CD1c-positive myeloid dendritic cell (primary cell): ENCODE results near the gene PRSS27.

Source experiments
- DNase-seq: peaks from one replicate; pipeline ENCODE4 v3.0.0-alpha.2; 2016; ENCODE audit errors: extremely low spot score

Gene PRSS27

DNA sequence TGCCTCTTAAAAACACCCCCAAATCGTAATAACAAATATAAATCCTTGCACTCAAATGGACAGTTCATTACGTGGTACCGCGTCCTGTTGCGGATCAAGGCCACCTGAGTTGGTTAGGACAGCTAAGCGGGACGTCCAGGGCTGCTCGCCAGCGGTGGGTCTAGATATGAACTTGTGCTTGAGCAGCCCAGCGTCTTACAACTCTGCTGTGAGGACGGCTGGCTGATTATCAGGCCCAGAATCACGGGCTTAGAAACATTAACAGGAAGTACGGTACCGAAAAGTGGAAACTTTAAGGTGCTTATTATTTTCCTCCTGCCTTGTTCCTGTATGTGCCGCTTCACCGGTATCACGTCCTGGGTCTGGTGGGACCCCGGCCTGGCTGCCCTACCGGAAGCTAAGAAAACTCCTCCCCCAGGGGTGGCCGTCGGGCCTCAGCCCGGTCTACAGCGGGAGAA, 31.6 kb upstream of the PRSS27 start:
- no peak for DNase-seq

- no peak for DNase-seq
Measured at GRCh38 chr16:2749936-2750335, 29.9 kb upstream of the PRSS27 start.

- DNase-seq: no peak
Measured at GRCh38 chr16:2749476-2749875, 29.5 kb upstream of the PRSS27 start.

DNA sequence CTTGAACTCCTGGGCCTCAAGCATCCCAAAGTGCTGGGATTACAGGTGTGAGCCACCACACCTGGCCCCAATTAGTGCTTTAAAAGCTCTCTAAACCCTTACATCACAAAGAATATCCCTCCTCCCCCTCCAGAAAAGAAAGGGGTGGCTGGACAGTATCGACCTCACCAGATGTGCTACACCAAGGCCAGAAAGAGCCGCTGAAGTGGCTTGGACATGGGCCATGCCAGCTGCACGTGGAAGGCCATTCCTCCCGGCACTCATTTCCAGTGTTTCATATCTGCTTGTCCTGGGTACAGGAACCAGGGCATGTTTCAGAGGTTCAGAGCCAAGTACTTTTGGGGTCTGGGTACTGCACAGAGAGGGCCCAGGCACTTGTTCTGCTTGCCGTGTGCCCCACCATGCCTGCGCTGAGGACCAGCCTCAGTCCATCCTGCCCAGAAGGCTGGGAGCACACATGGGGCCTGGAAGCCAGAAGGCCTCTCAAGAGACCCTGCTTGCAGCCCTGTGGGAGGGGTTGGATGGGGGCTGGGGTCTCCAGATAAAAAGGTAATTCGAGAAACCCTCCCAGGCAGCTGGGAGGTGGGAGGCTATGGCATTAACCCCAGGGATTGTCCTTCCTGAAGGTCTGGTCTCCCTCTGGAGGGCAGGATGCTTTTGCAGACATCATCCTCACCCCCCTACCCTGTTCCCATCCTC, 28.9 kb upstream of the PRSS27 start:
- no peak for DNase-seq

DNA sequence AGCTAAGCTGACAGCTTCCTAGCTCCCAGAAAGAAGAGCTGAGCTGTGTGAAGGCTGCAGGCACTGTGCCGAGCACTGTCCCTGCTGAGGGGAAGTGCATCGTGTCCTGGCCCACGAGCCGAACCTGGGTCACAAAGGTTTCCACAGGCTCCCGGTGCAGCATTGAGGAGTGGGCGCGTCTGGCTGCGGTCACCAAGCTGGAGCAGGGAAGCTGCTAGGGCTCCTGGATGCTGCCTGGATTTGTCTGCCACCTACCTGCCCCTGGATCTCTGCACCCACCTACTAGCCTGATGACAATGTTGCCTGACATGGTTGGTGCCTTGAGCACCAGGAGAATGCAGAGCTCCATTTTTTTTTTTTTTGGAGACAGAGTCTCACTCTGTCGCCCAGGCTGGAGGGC, 25.9 kb upstream of the PRSS27 start:
- DNase-seq: no peak

DNA sequence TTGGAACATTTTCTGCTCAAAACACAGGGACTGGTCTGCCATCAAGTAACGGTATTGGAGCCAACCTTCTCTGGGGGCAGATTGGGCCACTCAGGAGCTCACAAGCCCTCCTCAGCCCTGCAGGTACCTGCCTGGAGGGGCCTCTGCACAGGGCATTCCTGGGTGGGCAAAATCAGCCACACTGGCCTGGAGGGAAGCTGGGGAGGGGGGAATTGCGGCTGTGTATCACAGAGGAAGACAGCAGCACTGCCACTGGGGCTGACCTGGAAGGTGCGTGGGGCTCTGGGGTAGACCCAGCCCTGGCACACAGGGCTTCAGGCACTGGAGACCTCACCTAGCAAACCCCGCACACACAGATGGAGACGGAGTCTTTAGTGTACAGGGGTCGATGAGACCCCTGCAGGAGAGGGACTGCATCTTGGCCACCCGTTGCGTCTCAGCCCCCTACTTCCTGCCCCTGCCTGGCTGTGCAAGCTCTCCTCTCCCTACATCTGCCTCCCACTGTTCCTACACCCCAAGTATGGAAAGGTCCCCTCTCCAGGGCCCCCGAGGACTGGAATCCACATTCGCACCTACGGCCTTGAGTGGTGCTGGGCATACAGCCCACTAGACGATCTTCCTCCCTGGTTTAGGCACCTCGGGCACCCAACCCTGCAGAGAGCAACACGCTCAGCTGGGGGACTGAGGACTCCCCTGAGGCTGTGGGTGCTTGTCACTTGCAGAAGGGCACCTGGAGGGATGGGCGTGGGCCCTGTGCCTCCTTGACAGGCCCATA, 25.3 kb upstream of the PRSS27 start:
- DNase-seq: no peak

- DNase-seq: no peak
Measured at GRCh38 chr16:2744711-2745110, 24.7 kb upstream of the PRSS27 start.

GRCh38 chr16:2743007-2743810, 23.2 kb upstream of the PRSS27 start:
- DNase-seq: no peak

DNA sequence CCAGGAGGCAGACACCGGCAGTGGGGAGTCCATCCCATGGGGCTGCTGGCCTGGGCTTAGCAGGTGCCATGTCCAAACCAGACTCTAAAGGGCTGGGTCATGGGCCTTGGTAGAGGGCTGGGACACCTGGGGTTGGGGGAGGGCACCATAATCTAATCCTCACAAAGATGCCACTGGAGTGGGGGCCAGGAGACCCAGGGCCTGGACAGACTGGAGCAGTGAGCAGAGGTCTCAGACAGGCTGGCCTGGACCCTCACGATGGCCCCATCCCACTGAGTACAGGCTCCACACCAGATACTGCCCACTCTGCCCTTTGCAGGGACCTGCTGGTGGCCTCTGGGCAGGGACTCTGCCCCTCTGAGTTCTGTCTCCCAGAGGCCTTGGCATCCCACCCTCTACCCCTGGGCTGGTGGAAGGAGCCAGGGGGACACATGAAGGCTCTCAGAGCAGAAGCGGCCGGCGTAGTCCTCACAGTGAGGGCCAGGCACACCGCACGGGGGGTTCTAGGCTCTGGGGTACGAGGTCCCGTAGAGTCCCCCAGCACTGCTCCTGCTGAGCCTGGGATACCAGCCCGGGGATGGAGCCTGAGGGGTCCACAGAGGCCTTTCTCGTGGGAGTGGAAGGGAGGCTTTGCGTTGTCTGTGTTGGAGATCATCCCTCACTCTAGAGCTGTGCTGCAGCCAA, 22.4 kb upstream of the PRSS27 start:
- DNase-seq: no peak

DNA sequence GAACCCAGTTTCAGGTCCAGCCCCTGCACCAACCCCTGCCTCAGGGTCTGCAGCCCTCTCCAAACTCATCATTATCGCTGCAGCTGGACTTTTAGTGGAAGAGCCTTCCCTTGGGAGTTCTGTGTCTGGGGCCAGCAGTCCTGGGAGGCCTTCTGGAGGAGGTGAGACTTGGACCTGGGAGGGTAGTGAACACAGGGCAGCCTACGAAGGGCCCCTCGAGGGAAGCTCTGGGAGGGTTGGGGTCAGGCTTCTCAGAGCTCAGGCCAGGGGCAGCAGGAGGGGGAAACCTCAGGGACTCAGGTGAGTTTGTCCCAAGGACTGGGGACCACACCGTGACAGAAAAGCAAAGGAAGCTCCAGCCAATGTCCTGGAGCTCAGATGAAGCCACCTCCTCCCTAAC, 21.1 kb upstream of the PRSS27 start:
- DNase-seq: no peak

- DNase-seq: no peak
Measured at GRCh38 chr16:2740476-2740875, 20.5 kb upstream of the PRSS27 start.

GRCh38 chr16:2739625-2740430, 19.8 kb upstream of the PRSS27 start:
- no peak for DNase-seq

GRCh38 chr16:2738615-2739014, 18.6 kb upstream of the PRSS27 start:
- no peak for DNase-seq

- DNase-seq: no peak
Measured at GRCh38 chr16:2737895-2738418, 17.9 kb upstream of the PRSS27 start.

DNA sequence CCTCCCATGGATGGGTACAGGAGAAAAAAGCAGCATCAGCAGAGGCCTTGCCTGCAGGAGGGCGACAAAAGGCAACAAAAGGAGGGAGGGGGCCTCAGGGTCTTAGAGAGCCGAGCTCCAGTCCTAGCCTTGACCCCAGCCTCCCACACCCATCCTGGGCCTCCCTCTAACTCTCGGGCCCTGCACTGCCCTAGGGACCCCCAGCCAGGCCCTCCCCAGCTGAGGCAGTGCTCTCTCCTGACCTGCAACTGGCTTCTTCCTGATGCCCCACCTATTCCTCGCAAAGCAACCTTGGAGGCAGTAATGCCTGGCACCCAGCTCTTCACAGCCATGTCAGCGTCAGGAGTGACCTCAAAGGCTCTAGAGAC, 17.2 kb upstream of the PRSS27 start:
- no peak for DNase-seq

DNA sequence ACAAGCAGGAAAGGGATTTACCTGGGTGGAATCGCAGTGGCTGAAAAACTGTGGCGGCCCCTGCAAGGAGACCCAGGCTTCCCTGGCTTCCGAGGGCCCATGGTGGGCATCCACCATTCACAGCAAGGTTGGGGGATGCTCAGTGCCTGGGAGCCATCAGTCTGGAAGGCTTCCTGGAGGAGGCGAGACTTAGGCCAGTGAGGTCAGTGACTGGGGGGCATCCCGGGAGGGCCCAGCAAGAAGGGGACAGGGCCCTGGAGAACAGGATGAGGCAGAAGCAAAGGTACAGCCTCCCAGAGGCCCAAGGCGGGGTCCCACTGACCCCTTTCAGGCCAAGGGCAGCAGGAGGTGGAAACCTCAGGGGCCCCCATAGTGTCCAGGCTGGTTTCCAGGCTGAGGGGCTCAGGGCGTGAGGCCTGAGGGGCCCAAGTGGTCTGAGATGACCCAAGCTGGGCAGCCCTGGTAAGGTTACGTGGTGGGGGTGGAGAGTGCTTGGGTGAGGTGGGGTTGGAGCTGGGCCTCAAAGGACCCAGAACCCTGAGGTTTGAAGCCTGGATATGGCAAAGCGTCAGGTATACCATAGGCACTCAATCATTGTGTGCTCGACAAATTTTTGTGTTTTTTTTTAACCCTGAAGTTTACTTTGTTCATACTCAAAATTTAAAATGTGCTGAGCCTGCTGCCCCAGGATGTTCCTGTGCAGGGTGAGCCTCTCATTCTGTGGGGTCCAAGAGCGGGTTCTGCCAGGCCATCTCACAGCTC, 16.6 kb upstream of the PRSS27 start:
- DNase-seq: no peak

GRCh38 chr16:2734844-2735515, 15.0 kb upstream of the PRSS27 start:
- DNase-seq: peak; percentile 20

DNA sequence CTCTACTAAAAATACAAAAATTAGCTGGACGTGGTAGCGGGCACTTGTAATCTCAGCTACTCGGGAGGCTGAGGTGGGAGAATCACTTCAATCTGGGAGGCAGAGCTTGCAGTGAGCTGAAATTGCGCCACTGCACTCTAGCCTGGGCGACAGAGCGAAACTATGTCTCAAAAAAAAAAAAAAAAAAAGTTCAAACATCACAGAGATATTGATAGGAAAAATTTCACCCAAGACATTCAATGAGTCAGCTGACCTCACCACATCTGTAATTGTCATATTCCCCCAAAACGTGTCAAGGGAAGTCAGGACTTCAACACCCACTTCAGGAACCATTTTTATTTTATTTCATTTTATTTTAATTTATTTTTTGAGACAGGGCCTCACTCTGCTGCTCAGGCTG, 8.0 kb upstream of the PRSS27 start:
- DNase-seq: no peak

DNA sequence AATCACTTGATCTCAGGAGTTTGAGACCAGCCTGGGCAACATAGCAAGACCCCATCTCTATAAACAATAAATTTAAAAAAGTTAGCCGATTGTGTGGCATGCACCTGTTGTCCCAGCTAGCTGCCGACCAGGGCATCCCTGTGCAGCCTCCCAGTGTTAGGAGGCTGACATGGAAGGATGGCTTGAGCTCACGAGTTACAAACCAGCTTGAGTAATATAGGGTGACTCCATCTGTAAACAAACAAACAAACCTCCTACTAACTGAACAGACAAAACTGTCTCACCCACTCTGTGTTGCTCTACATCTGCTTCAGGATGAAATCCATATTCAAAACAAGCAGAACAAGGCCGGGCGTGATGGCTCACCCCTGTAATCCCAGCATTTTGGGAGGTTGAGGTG, 6.9 kb upstream of the PRSS27 start:
- no peak for DNase-seq
